ENCODE measurements around the gene SYS1.

GRCh38 chr20:45340951-45341350 is 22.0 kb upstream of the SYS1 start:
- TF ChIP-seq CTCF (IDR thresholded peaks at IDR 0.05), result no peak
- TF ChIP-seq POLR2A (IDR thresholded peaks at IDR 0.05), result no peak
